ENCODE results near the gene PITHD1. TPM values are rescaled to one million over a fixed set of nuclear protein-coding genes. Genes with fewer than 3 reads are reported as not detected.

The PITHD1 gene
- total and polyA plus RNA-seq, 2 of the 8 experiments (the other 6 are each of a cell fraction or from before 2014, with no cell fraction given): 67.4 to 68.8 TPM

- TF ChIP-seq EGR1 (IDR thresholded peaks at IDR 0.05; ENCODE audit: borderline replicate concordance, low read depth, low read length) (no peak; the same call in 1 of the 2 replicates), TBP (IDR thresholded peaks at IDR 0.05; ENCODE audit: low read depth, low read length) (no peak; the same call in 1 of the 2 replicates), ZNF274 (IDR thresholded peaks at IDR 0.05; ENCODE audit: borderline replicate concordance, extremely low read depth, low read length) (no peak), CHD2 (IDR thresholded peaks at IDR 0.05; ENCODE audit: low read length) (no peak), BCL11A (IDR thresholded peaks at IDR 0.05; ENCODE audit: low read depth in 2 of 2, low read length in 2 of 2) (no peak), E2F6 (IDR thresholded peaks at IDR 0.05) (no peak), TAF7 (optimal IDR thresholded peaks at IDR 0.05; ENCODE audit: borderline replicate concordance, low read depth, low read length) (peak; percentile 34), BACH1 (IDR thresholded peaks at IDR 0.05; ENCODE audit: low read length) (no peak), MAX (IDR thresholded peaks at IDR 0.05) (peak; percentile 37; the same call in 1 of the 2 replicates), YY1 (IDR thresholded peaks at IDR 0.05; ENCODE audit: low read depth, low read length) (peak; percentile 88), TCF12 (IDR thresholded peaks at IDR 0.05; ENCODE audit: low read depth, low read length) (no peak), HDAC2 (IDR thresholded peaks at IDR 0.05; ENCODE audit: borderline replicate concordance in 1 of 2, low read depth in 2 of 2, low read length in 2 of 2) (peak in 1 of 2 experiments; percentile 84; a peak in 1 of 4 replicates), POLR2AphosphoS5 (IDR thresholded peaks at IDR 0.05; ENCODE audit: low read depth, low read length) (peak; percentile 63; the same call in 1 of the 2 replicates), CREB1 (IDR thresholded peaks at IDR 0.05) (peak; percentile 66; the same call in 1 of the 2 replicates), CBX8 (IDR thresholded peaks at IDR 0.05; ENCODE audit: borderline replicate concordance, low read depth, low read length) (no peak), TAF1 (IDR thresholded peaks at IDR 0.05; ENCODE audit: low read depth, low read length) (peak; percentile 69; the same call in 1 of the 2 replicates), SP4 (IDR thresholded peaks at IDR 0.05; ENCODE audit: low read length) (no peak), SIN3A (conservative IDR thresholded peaks at IDR 0.05 in 1 of 2, IDR thresholded peaks at IDR 0.05 in 1 of 2; ENCODE audit: low read depth in 1 of 2, low read length in 2 of 2) (peak in 1 of 2 experiments; percentile 55; a peak in 1 of 4 replicates), POLR2A (IDR thresholded peaks at IDR 0.05; ENCODE audit: control extremely low read depth in 1 of 2, low read depth in 2 of 2, low read length in 2 of 2) (peak; percentile 72 to 74; a peak in 2 of 3 replicates), RAD21 (IDR thresholded peaks at IDR 0.05 in 1 of 2, conservative IDR thresholded peaks at IDR 0.05 in 1 of 2; ENCODE audit: low read depth in 2 of 2, low read length in 2 of 2) (no peak), ATF2 (IDR thresholded peaks at IDR 0.05; ENCODE audit: low read length) (no peak)
Observed at GRCh38 chr1:23743287-23744152, 34.7 kb upstream of the PITHD1 start, which contains the start of gene ELOA (continued).
